ENCODE measurements around the gene IGSF9B.

Gene IGSF9B

GRCh38 chr11:133936136-133936535, 20.6 kb downstream of the IGSF9B start:
- DNase-seq, result no peak

- DNase-seq, result no peak
Measured at GRCh38 chr11:133935551-133935910, 21.2 kb downstream of the IGSF9B start.

GRCh38 chr11:133934599-133935550, 21.9 kb downstream of the IGSF9B start:
- DNase-seq, result peak; percentile 4

- DNase-seq, result no peak
Measured at GRCh38 chr11:133934096-133934495, 22.7 kb downstream of the IGSF9B start.

- DNase-seq, result no peak
Measured at GRCh38 chr11:133931449-133932060, 25.2 kb downstream of the IGSF9B start.

- no peak for DNase-seq
Measured at GRCh38 chr11:133930767-133931448, 25.9 kb downstream of the IGSF9B start.

GRCh38 chr11:133930053-133930766, 26.6 kb downstream of the IGSF9B start:
- no peak for DNase-seq

- no peak for DNase-seq
Measured at GRCh38 chr11:133929401-133930052, 27.2 kb downstream of the IGSF9B start.

- no peak for DNase-seq
Measured at GRCh38 chr11:133928628-133929059, 28.1 kb downstream of the IGSF9B start.

- DNase-seq, result no peak
Measured at GRCh38 chr11:133927690-133928627, 28.8 kb downstream of the IGSF9B start.

GRCh38 chr11:133926466-133927246, 30.1 kb downstream of the IGSF9B start:
- no peak for DNase-seq

- no peak for DNase-seq
Measured at GRCh38 chr11:133925756-133926155, 31.0 kb downstream of the IGSF9B start.

GRCh38 chr11:133924661-133925060, 32.1 kb downstream of the IGSF9B start:
- no peak for DNase-seq

GRCh38 chr11:133922078-133922870, 34.5 kb downstream of the IGSF9B start:
- no peak for DNase-seq

GRCh38 chr11:133921513-133921912, 35.3 kb downstream of the IGSF9B start:
- no peak for DNase-seq

- no peak for DNase-seq
Measured at GRCh38 chr11:133921026-133921425, 35.7 kb downstream of the IGSF9B start.

GRCh38 chr11:133920109-133920990, 36.4 kb downstream of the IGSF9B start:
- DNase-seq, result no peak

- no peak for DNase-seq
Measured at GRCh38 chr11:133919330-133920108, 37.2 kb downstream of the IGSF9B start.

All from MV-4-11 (cell line).